ENCODE measurements around the gene NHLH1. TPM values are rescaled to one million over a fixed set of nuclear protein-coding genes. Genes with fewer than 3 reads are reported as not detected.

Gene NHLH1
- total and polyA plus RNA-seq, 2 of the 13 experiments (the other 11 are each of a cell fraction or from before 2014, with no cell fraction given): 0.11 to 0.57 TPM

DNA sequence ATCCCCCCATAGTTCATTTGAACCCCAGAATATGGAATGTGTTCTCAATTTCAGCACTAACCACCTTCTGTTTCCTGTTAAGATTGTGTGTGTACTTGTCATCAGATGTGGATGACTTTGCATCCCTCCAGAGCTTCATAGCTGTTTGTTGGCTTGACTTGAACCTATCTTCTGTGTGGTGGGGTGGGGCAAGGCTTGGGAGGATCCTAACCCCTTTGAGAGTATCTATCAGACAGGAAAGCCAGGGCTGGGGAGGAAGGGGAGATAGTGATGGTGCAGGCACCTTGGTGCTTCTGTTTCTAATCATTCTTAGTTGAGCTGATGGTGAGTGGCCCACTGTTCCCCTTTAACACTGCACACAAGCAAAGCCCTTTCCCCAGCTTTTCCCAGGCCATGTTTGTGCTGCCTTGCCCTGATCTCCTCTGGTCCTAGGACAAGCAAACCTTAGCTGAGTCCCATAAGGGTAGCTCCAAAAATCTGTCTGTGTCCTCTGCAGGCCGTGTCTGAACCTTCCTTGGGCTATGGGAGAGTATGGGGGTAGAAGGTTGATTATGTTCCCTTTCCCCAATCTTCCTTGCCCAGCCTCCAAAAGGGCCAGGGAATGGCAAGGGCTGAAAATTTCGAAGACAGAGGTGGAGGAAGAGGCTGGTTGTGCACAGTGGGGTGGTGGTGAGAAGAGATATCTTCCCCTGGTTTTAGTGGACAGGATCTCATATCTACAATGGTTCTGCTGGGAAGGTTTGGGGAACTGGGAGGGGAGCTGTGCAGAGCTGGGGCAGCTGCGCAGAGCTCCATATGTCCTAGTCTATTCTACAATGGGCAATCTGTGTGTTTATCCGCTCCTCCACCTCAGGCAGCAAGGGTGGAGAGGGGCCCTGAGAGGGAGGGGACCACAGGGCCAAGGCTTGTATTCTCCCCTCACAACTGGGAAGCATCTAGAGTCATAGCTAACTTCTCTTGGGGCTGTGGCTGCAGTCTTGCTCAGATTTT is 1.4 kb downstream of the NHLH1 start:
- Histone ChIP-seq H3K4me3 (replicated peaks in 1 of 3; ENCODE audit: insufficient read depth in 1 of 3, low read depth in 2 of 3, low read length in 3 of 3) (no peak overlapping the region), H4K20me1 (ENCODE audit: insufficient read depth, low read length) (no peaks in the 10 kb centered on the region), H3K4me2 (ENCODE audit: low read depth, low read length) (no peak overlapping the region), H3K27me3 (ENCODE audit: control insufficient read depth in 1 of 2, insufficient read depth in 2 of 2, low read length in 2 of 2) (no peaks in the 10 kb centered on the region), H3K9me3 (ENCODE audit: low read length) (no peaks in the 10 kb centered on the region), H3K4me1 (ENCODE audit: insufficient read depth, low read length) (peaks cover 9% of the 10 kb centered on the region), H3K36me3 (replicated peaks in 1 of 2; ENCODE audit: control insufficient read depth in 1 of 2, insufficient read depth in 2 of 2, low read length in 2 of 2) (no peaks in the 10 kb centered on the region), H3K27ac (ENCODE audit: extremely low read length, insufficient read depth, low read length) (no peak overlapping the region), H3K79me2 (ENCODE audit: insufficient read depth, low read length) (no peaks in the 10 kb centered on the region), H3K9ac (ENCODE audit: insufficient read depth, low read depth, low read length) (no peak overlapping the region), H2AFZ (ENCODE audit: low read length) (no peak overlapping the region)
- 7% methylated on average over 2 of the region's 4 CpGs for WGBS (ENCODE audit: low lambda C conversion rate)
- intact Hi-C loops (cut with micrococcal nuclease; ENCODE audit: unreplicated experiment) (no loop called here), in situ Hi-C loops (cut with HindIII; ENCODE audit: extremely low pct_ligation_motif_present, low pct_unique_long_range_greater_than_20kb) (no loop called here)
- ChIA-PET POLR2A (no interaction called here), CTCF (ENCODE audit: low intra/inter-chr PET ratio, low total read pairs) (no interaction called here)
- FAIRE-seq (no peak), ATAC-seq (no peak), DNase-seq (ENCODE audit: low spot score) (no peak)
- TF ChIP-seq ZNF766 (CRISPR knock-in tag; IDR thresholded peaks at IDR 0.05; ENCODE audit: borderline replicate concordance) (no peak), ZFP90 (CRISPR knock-in tag; IDR thresholded peaks at IDR 0.05; ENCODE audit: borderline replicate concordance) (no peak), KDM5B (CRISPR knock-in tag; IDR thresholded peaks at IDR 0.05; ENCODE audit: borderline replicate concordance) (no peak), NONO (IDR thresholded peaks at IDR 0.05) (no peak), NONO (CRISPR knock-in tag; conservative IDR thresholded peaks at IDR 0.05) (no peak), KDM4B (CRISPR knock-in tag; IDR thresholded peaks at IDR 0.05) (no peak), SRSF4 (IDR thresholded peaks at IDR 0.05; ENCODE audit: low read depth, low read length, poor library complexity, severe bottlenecking) (no peak), POGZ (CRISPR knock-in tag; IDR thresholded peaks at IDR 0.05) (no peak), ZNF431 (CRISPR knock-in tag; IDR thresholded peaks at IDR 0.05; ENCODE audit: borderline replicate concordance, low read depth) (no peak), ZNF484 (CRISPR knock-in tag; IDR thresholded peaks at IDR 0.05; ENCODE audit: borderline replicate concordance, low read depth) (no peak)
- no TSS peak for BruUV-seq (replicated peaks)
